ENCODE data around the gene OSMR.

OSMR gene

GRCh38 chr5:38932854-38933408 lies 87.1 kb downstream of the OSMR start:
- DNase-seq, result no peak

DNA sequence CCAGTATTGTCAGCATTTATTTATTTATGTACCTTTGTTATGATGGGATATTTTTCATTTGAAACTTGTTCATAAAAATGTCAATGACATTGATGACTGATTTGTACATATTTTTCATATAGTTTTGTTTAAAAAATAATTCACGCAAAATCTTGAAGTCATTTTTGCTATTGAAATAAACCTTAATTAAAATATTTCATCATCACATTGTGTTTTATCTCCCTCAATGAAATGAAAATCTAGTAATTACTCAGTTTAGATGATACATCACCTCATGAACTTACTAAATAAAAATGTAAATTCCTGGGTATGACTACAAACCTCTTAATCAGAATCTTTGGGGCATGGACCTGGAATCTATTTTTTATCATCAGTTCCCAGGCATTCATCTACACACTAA lies 89.6 kb downstream of the OSMR start:
- no peak for DNase-seq

DNA sequence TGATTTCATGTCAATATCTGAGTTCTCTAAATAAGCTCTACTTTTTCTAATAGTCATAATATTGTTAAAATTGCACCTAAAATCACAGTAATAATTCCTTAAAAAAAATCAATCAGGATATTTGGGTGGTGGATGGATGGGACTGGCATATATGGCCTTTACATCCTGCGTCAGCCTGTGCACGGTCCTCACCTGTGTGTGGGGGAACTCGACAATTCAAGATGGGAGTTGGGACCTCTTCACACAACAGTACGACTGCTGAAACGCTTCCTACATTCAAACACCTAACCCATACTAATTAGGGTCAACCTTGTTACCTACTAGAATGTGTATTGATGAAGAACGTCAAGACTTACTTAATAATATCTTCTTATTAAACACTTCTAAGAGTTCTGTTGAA lies 90.5 kb downstream of the OSMR start:
- no peak for DNase-seq

GRCh38 chr5:38938424-38938823 lies 92.6 kb downstream of the OSMR start:
- no peak for DNase-seq

DNA sequence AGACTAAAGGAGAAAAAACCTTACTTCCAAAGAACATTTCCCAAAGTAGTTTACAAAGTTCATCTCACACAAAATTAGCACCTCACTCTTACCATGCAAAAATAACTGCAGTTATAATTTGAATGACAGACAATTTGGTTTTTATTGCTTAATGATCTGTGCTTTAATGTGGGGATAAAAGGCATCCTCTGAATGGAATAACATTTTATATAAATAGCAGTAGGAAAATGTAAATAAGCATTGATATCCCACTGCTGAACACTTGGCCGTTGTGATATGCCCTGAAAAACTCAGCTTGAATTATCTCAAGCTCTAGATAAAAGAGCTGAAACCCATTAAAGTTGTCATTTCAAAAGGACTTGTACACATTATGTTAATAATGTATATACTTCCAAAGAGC lies 93.2 kb downstream of the OSMR start:
- no peak for DNase-seq

DNA sequence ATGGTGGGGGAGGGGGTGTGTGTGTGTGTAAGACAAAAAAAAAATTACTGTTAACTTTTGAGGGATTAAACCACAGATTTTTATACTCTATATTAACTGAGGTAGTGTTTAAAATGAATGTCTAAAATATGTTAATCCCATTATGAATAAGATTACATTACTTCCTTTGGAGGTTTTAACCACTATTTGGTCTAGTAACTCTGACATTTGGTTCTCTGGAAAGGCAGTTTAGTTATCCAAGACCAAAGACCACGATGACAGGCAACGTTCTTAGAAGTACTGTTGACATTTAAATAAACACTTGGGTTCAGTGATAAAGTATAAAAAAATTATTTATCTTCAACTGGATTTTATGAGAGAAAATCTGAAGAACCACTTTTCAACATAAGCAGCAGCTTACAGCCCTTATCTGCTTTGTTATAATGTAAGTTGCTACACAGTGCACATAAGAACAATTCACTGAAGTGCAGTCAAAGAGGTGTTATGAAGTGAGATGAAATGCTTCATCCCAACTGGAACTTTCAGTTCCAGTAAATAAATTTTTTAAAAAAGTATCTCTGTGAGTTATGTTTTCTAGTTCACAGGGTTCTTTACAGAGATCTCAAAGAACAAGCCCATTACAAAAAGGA lies 94.5 kb downstream of the OSMR start:
- no peak for DNase-seq

DNA sequence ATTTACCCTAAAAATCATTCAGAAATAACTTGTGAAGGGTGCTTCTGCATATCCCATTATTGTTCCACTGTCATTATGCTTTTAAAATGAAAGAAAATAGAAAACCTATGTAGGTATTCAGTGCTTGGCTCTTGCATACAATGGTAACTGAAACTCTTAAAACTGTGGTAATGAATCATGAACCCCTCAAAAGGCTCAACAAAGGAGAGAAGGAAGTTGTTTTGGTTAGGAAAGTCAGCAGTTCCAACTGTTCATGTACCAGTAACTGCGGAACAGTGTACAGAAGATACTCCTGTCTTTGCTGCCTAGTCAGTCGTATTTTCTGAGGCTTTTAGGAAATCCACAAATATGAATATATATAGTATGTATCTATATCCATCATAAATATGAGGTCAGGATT lies 96.1 kb downstream of the OSMR start:
- DNase-seq, result no peak

DNA sequence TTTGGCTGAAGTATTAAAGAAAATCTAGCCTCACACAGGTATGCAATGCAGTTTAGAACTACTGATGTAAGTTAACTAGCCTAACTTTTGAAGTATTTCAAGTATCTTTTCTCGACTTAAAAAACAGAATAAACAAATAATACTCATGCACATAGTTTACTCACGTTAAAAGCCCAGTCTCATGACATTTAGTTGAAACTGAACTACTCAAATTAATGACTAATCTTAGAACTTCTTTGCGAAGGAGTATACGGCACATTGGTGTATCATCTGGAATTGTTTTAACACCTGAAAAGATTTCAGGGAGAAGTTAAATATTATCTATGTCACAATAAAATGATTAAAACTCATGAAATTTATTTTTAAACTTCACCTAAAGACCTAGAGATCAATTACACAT lies 98.5 kb downstream of the OSMR start:
- no peak for DNase-seq

DNA sequence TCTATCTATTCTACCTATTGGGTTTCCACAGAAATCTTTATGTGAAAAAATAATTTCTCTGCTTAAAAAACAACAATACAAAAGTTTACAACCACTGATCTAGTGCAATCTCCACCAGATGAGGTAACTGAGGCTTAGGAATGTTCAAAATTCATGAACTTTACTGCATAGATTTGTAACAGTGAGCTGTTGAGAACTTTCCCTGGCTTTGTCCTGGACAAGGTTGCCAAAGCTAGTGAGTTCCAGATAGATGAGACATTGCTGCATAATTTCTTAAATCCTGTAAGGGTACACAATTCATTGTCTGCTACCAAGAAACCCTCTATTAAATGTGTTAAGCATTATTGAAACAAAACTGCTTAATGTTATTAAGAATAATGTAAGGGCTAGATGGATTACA lies 102.7 kb downstream of the OSMR start:
- no peak for DNase-seq

DNA sequence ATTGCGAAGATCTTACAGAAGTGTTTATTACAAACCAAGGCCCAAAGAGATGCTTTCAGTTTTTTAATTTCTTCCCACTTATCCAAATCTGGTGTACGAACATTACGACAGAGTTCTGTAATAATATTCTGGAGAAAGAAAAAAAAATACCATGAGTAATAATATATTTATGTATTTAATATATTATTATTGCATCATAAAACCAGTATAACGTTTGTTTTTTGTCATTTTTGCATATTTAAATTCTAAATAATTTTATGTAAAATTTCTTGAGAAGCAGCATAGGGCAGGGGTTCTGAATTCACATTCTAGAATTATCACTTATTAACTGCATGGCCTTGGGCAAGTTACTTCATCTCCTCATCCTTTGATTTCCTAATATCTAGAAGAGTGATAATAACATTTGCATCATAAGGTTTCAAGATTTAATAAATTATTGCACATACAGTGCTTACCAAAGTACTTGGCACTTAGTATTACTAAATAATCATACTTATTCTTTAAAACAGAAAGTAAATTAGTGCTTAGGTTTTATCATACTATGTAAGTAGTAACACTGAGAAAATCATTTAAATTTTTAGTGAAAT lies 107.7 kb downstream of the OSMR start:
- no peak for DNase-seq

DNA sequence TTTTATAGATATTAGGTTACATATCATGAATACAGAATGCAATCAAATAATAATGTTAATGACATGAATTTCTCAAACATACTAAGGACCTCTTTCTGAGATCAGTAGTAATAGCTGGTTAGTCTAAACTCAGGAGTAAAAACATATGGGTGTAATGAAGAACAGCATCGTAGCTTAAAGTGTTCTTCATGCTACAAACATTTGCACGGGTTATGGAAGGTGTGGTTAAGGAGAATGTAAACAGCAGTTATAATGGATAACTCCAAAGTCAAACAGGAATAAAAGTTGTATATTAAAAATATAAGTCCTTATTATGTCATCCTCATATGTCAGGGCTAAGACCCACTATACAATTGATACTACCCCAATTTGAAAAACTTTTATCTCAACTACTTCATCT lies 115.9 kb downstream of the OSMR start:
- DNase-seq, result no peak

- peak; percentile 67 for DNase-seq
Observed at GRCh38 chr5:38968665-38969064, 122.9 kb downstream of the OSMR start.

GRCh38 chr5:38978036-38978435 lies 132.2 kb downstream of the OSMR start:
- DNase-seq, result no peak

GRCh38 chr5:38979535-38979934 lies 133.7 kb downstream of the OSMR start:
- DNase-seq, result no peak

All from islet precursor cell (in vitro differentiated cells).